ENCODE measurements around the gene TRABD2B. TPM values are rescaled to one million over a fixed set of nuclear protein-coding genes. Genes with fewer than 3 reads are reported as not detected.

The TRABD2B gene
- total RNA-seq (2014; rRNA removed; shearing (Covaris generic)) = not detected in 2 replicates

GRCh38 chr1:47997289-47998200 lies at the start of gene TRABD2B:
TRABD2B (minus strand) TSS chr1:47997385.
- DNase-seq (ENCODE audit: low read depth) = peak; percentile 54

- no peak for DNase-seq (ENCODE audit: low read depth)
Observed at GRCh38 chr1:48044311-48044710, 47.1 kb upstream of the TRABD2B start.

- DNase-seq (ENCODE audit: low read depth) = no peak
Observed at GRCh38 chr1:48043622-48044021, 46.4 kb upstream of the TRABD2B start.

GRCh38 chr1:48040154-48040553 lies 43.0 kb upstream of the TRABD2B start:
- DNase-seq (ENCODE audit: low read depth) = no peak

- peak; percentile 14 for DNase-seq (ENCODE audit: low read depth)
Observed at GRCh38 chr1:48039088-48040054, 42.2 kb upstream of the TRABD2B start.

GRCh38 chr1:48038270-48038767 lies 41.1 kb upstream of the TRABD2B start:
- no peak for DNase-seq (ENCODE audit: low read depth)

GRCh38 chr1:48036710-48037355 lies 39.6 kb upstream of the TRABD2B start:
- peak; percentile 33 for DNase-seq (ENCODE audit: low read depth)

GRCh38 chr1:48035371-48036141 lies 38.4 kb upstream of the TRABD2B start:
- DNase-seq (ENCODE audit: low read depth) = no peak

- DNase-seq (ENCODE audit: low read depth) = no peak
Observed at GRCh38 chr1:48033495-48034045, 36.4 kb upstream of the TRABD2B start.

- DNase-seq (ENCODE audit: low read depth) = no peak
Observed at GRCh38 chr1:48031676-48032075, 34.5 kb upstream of the TRABD2B start.

- DNase-seq (ENCODE audit: low read depth) = no peak
Observed at GRCh38 chr1:48030696-48031365, 33.6 kb upstream of the TRABD2B start.

- no peak for DNase-seq (ENCODE audit: low read depth)
Observed at GRCh38 chr1:48030211-48030610, 33.0 kb upstream of the TRABD2B start.

GRCh38 chr1:48028218-48029069 lies 31.3 kb upstream of the TRABD2B start:
- no peak for DNase-seq (ENCODE audit: low read depth)

- no peak for DNase-seq (ENCODE audit: low read depth)
Observed at GRCh38 chr1:48027533-48027835, 30.3 kb upstream of the TRABD2B start.

GRCh38 chr1:48026701-48027532 lies 29.7 kb upstream of the TRABD2B start:
- no peak for DNase-seq (ENCODE audit: low read depth)

GRCh38 chr1:48026275-48026674 lies 29.1 kb upstream of the TRABD2B start:
- DNase-seq (ENCODE audit: low read depth) = no peak

- DNase-seq (ENCODE audit: low read depth) = no peak
Observed at GRCh38 chr1:48025076-48025475, 27.9 kb upstream of the TRABD2B start.

GRCh38 chr1:48023488-48023887 lies 26.3 kb upstream of the TRABD2B start:
- no peak for DNase-seq (ENCODE audit: low read depth)
